Osteoblast (primary cell): Measurements from ENCODE around the gene ZNF488. TPM values are rescaled to one million over a fixed set of nuclear protein-coding genes. Genes with fewer than 3 reads are reported as not detected.
"Not testable (repeated sequence)": the region's sequence is repeated elsewhere in the genome, so short reads cannot be mapped to it uniquely, and the experiment has no call there.

Source experiments
- DNase-seq: peaks from one replicate; pipeline ENCODE4 v3.0.0; 2011; ENCODE audit warnings: low spot score, mixed read lengths; ENCODE audit not compliant: insufficient read length; ENCODE audit errors: missing footprints
- H2AFZ ChIP-seq: 2 replicates; pipeline ENCODE4 v1.6.0; 2011; ENCODE audit warnings: mild to moderate bottlenecking, low read length
- H3K27ac ChIP-seq: 2 replicates; pipeline ENCODE4 v1.5.1; 2011; ENCODE audit warnings: mild to moderate bottlenecking, low read depth, low read length, moderate library complexity
- H3K27me3 ChIP-seq: 2 replicates; pipeline ENCODE4 v1.6.0; 2012; ENCODE audit warnings: mild to moderate bottlenecking, control low read depth, inconsistent platforms, low read length, moderate library complexity; ENCODE audit not compliant: insufficient read depth
- H3K36me3 ChIP-seq: 2 replicates; pipeline ENCODE4 v1.5.1; 2011; ENCODE audit warnings: mild to moderate bottlenecking, low read length, control low read depth, moderate library complexity; ENCODE audit not compliant: insufficient read depth
- H3K4me1 ChIP-seq: 2 replicates; pipeline ENCODE4 v1.5.1; 2011; ENCODE audit warnings: mild to moderate bottlenecking, low read length, control low read depth, moderate library complexity; ENCODE audit not compliant: insufficient read depth
- H3K4me2 ChIP-seq: 2 replicates; pipeline ENCODE4 v1.6.0; 2011; ENCODE audit warnings: mild to moderate bottlenecking, low read length; ENCODE audit not compliant: insufficient read depth
- H3K4me3 ChIP-seq: fragments of 200-600 bp; sonication (generic); 3 replicates; pipeline ENCODE4 v1.5.1; 2012; ENCODE audit warnings: mild to moderate bottlenecking, low read length, inconsistent platforms; ENCODE audit not compliant: insufficient read depth
- H3K79me2 ChIP-seq: 2 replicates; pipeline ENCODE4 v1.6.0; 2012; ENCODE audit warnings: mild to moderate bottlenecking, low read length, control low read depth, inconsistent platforms; ENCODE audit not compliant: insufficient read depth
- H3K9me3 ChIP-seq: 2 replicates; pipeline ENCODE4 v1.5.1; 2011; ENCODE audit warnings: low read depth, low read length, control low read depth
- H4K20me1 ChIP-seq: 2 replicates; pipeline ENCODE4 v1.6.0; 2012; ENCODE audit warnings: mild to moderate bottlenecking, low read length, control low read depth; ENCODE audit not compliant: insufficient read depth
- CTCF ChIP-seq: IDR thresholded peaks from 2 replicates; pipeline ENCODE4 v1.5.1; 2011; ENCODE audit warnings: mild to moderate bottlenecking, low read depth, low read length, moderate library complexity; ENCODE audit errors: extremely low read depth
- total RNA-seq: library from RNA; depleted of rRNA; stranded (reverse); fragments of >200 nt; gene quantifications from 2 replicates; pipeline ENCODE4 v1.2.3, GENCODE V29; 2012

The ZNF488 gene
- total RNA-seq, 1 donor = under 0.01 TPM

- peaks cover 55% of the 10 kb centered on the region for H3K27me3 ChIP-seq
- H3K27ac ChIP-seq = no peak overlapping the region
- no peaks in the 10 kb centered on the region for H3K4me1 ChIP-seq
- no peak for DNase-seq
- H4K20me1 ChIP-seq = no peaks in the 10 kb centered on the region
- no peaks in the 10 kb centered on the region for H3K9me3 ChIP-seq
- no peak overlapping the region for H3K4me3 ChIP-seq
- H3K36me3 ChIP-seq = no peaks in the 10 kb centered on the region
- H3K79me2 ChIP-seq = no peaks in the 10 kb centered on the region
- peak overlapping the region; percentile 34 for H2AFZ ChIP-seq
- TF ChIP-seq CTCF = no peak
- no peak overlapping the region for H3K4me2 ChIP-seq
These were observed 12.2 kb upstream of the ZNF488 start for GRCh38 chr10:47396311-47396717.

GRCh38 chr10:47389619-47390018 lies 5.5 kb upstream of the ZNF488 start:
- Histone ChIP-seq H3K27ac (no peak overlapping the region), H3K79me2 (no peaks in the 10 kb centered on the region), H3K4me2 (no peak overlapping the region), H3K9me3 (no peaks in the 10 kb centered on the region), H4K20me1 (no peaks in the 10 kb centered on the region), H3K36me3 (no peaks in the 10 kb centered on the region), H3K4me3 (no peak overlapping the region), H2AFZ (no peak overlapping the region), H3K4me1 (peaks cover 4% of the 10 kb centered on the region), H3K27me3 (peaks cover 50% of the 10 kb centered on the region)
- DNase-seq = no peak
- TF ChIP-seq CTCF = no peak

- H3K36me3 ChIP-seq = no peaks in the 10 kb centered on the region
- H3K9me3 ChIP-seq = no peaks in the 10 kb centered on the region
- H3K27ac ChIP-seq = no peak overlapping the region
- H3K4me1 ChIP-seq = peaks cover 7% of the 10 kb centered on the region
- H2AFZ ChIP-seq = no peak overlapping the region
- H3K4me3 ChIP-seq = no peak overlapping the region
- no peaks in the 10 kb centered on the region for H4K20me1 ChIP-seq
- no peaks in the 10 kb centered on the region for H3K79me2 ChIP-seq
- H3K27me3 ChIP-seq = peaks cover 43% of the 10 kb centered on the region
- DNase-seq = no peak
- H3K4me2 ChIP-seq = no peak overlapping the region
- no peak for TF ChIP-seq CTCF
These were observed 4.8 kb upstream of the ZNF488 start for GRCh38 chr10:47388879-47389278.

GRCh38 chr10:47386104-47386503 lies 2.0 kb upstream of the ZNF488 start:
- H2AFZ ChIP-seq, H3K9me3 ChIP-seq, H3K27ac ChIP-seq, H3K4me3 ChIP-seq, DNase-seq, H4K20me1 ChIP-seq, H3K79me2 ChIP-seq, H3K4me2 ChIP-seq, H3K36me3 ChIP-seq: not testable (repeated sequence)
- Histone ChIP-seq H3K27me3 (peaks cover 42% of the 10 kb centered on the region), H3K4me1 (peaks cover 11% of the 10 kb centered on the region)
